GM20431 (cell line): ENCODE measurements around the gene LRRC23.

Experiments used
- in situ Hi-C: fragments of 300-500 bp; cut with MseI, MboI; formaldehyde crosslinking; loops from one replicate; pipeline ENCODE4 v1.15.0; 2020; ENCODE audit warnings: low sequenced_read_pairs; ENCODE audit not compliant: unreplicated experiment

The LRRC23 gene

DNA sequence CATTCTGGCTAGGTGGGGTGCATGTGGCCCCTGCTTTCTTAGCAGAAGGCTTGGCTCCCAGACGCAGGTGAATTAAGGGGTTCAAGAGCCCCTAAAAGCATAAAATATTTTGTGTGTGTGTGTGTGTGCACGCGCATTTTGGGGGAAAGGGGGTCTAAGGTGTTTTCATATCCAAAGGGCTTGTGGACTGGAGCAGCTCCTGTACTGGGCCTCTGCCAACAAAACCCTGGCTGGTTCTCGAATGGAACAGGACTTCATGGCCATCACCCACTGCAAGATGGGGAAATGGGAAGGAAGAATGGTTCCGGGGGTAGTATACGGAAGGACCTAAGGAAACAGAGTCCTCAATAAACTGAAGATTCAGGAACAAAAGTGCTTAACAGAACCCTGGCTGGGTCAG, 19.2 kb downstream of the LRRC23 start:
- in situ Hi-C loops, result no loop called here

DNA sequence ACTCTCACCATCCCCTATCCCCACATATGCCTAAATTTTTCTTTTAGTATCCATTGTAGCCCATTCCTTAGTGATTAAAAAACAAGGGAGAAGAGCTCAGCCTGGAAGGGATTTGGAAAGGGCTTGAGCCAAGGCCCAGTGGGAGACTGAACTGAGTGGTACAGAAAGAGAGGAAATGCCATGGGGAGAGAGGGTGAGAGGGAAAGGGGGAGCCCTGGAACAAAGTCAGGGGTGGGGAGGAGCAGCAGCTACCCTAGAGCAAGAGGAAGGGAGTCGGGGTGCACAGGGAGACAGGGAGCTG, 20.6 kb downstream of the LRRC23 start:
- in situ Hi-C loops, result no loop called here

DNA sequence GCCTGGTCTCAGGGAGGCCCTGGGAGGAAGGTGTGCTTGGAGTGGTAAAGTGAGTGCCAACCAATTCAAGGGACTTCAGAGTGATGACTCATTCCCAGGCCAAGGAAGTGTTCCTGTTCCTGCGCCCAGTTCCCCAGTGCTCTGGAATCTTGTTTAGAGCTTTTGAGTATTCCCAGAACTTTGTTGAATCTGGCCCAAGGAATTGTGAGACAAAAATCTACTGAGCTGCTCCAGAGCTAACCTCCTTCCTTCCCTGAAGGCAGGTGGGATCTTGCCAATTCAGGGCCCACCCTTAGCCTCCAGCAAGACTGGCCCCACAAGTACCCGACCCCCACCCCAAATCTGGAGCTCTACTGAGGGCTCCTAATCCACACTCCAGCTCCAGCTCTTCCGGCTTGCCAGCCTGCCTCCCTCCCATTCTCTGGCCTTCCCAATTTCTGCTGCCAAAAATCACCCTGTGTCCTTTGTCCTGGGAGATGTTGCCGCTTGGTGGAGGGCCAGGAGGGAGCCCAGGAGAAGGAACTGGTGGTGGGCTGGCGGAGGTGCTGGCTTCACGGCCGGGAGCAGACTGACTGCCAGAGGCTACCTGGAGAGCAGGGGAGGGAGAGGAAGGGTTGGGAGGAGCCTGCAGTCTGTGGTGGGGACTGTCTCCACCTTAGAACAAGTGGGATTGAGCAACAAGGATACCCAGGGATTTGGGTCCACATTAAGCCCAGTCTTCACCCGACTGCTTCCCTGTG, 21.1 kb downstream of the LRRC23 start:
- in situ Hi-C loops, result no loop called here

DNA sequence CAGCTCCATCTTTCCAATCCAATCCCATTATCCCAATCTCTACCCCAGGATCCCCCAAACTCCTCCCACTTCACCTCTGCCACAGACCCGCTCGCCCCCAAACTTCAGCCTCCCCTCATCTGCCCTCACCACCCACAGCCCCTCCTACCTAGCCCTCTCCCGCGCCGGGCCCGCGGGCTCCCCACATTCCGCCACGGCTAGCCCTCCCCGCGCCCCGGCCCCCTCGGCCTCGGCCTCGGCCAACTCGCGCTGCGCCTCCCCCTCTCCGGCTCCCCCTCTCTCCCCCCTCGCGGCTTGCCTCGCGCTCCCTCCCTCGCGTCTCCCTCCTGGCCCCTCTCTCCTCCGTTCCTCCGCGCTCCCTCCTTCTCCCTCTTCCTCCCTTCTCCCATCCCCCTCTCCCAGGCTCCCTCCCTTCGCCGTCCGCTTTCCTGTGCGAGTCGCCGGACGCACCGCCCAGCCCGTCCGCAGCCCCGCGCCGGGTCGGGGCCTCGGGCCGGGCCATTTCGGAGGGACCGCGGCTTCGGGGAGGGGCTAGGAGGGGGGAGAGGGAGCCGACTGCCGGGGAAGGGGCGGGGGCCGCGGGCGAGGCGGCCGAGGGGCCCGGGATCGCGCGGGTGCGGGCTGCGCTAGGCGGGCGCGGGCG, 22.9 kb downstream of the LRRC23 start, which contains the start of gene ATN1:
TSS of gene ATN1 (plus strand) at position 581 of the 643 bp plus-strand sequence. CDS start 6,043 bp downstream, outside the sequence.
- in situ Hi-C loops, result no loop called here

DNA sequence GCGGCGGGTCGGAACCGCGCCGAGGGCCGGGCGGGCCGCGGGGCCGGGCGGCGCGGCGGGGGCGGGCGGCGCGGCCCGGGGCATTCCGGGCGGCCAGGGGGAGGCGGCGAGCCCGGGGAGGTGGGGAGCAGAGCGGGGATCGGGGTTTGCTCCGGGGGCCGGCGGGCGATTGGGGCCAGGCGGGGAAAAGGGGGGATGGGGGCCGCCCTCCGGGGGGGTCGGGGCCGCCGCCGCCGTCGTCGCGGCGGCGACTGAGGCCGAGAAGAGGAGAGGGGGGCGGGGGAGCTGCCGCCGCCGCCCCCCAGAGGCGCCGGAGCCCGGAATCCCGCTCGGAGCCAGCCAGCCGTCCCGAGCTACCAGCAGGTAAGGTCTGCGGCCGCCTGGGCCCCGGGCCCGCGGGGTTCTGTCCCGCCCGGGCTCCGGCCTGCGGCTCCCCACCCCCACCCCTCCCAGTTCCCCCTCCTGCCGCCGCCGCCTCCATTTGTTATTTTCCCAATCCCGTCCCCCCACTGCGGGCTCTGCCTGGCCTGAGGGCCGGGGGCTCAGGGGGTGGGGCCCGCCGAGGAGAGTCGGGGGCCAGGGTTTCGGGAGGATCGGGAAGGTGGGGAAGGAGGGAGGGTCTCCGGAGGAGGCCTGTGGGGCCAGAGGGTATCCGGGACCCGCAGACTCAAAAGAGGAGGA, 23.5 kb downstream of the LRRC23 start:
- in situ Hi-C loops, result no loop called here

DNA sequence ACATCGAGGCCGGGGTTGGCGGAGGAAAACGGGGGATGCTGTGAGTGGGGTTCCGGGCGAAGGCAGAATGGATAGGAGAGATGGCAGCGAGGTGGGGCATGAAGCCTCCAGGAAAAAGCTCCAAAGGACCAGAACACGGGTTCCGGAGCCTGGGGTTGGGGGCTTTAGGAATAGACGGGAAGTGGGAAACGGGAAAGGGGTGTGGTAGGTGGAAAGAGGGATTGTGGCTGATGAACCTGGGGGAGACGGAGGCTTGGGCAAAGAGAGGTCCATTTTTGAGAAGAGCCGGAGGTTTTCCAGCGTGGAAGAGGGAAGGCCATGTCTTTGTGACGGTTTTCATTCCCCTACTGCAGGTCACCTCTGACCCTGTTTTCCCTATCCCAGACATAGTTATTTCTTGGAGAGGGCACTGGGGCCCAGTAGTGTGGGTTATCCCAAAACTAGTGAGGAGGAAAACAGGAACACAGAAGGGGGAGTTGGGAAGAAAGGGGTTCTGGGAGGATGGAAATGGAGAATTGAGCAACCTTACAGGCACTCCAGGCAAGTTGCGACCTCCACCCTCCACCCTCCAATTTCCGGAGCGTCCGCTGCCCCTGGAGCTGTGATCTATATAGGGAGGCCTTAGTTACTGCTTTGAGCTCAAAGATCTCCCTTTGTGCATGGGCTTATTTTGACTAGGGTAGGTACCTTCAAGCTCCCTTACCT, 24.2 kb downstream of the LRRC23 start:
- in situ Hi-C loops, result no loop called here

DNA sequence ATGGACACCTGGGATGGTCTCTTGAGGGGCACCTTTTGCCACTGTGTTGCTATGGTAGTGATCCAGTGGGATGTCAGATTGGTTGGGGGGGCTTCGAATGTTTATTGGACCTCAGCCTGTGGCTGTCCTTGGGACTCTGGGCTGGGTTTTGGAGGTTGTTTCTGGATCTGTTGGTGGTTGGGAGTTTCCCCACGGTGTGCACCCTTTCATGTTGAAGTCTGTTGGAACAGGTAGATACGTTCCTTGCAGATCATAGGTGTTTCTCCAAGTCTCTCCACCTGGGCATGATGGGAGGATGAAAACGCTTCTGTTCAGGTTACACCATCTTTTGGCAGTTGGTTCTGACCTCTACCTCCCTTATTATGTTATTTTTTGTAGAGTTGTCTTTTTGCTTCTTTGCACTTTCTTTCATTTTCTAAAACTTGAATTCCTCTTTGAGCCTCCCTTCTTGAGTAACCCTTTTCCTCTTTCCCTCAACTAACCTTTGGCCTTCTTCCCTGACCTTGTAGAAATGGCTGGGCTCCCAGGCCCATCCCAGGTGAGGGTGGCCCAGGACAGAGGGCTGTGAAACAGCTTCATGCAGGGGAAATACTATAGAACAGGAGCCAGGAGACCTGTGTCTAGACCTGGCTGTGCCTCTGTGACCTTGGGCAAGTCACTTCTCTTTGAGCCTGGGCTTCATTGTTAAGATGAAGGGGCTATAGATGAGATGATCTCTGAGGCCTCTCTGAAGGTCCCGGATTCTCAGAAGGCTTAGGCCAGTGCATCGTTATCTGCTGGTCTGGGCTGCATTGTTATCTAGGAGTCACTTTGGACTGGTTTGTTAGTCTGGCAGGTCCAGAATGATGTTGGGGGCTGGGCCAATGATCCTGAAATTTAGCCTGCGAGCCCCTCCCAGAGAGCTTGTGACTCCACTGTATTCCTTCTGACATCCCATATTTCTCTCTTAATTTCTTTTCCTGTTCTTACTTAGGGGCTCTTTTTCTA, 25.1 kb downstream of the LRRC23 start:
- in situ Hi-C loops, result no loop called here

DNA sequence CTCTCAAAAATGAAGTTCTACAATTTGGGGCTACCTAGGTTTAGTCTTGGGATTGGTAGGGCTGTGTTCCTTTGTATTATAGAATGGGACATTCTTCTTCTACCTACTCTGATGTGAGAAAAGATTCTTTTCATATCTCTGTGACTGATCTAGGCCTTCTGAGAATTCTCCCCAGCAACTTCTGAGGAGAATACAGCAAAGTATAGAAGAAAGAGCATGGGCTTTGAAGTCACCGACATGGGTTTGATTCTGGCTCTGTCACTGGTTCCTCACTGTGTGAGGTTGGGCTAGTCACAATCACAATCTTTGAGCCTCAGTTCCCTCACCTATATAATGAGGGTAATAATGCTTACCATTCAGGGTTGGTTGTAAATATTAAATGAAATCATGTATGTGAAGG, 28.1 kb downstream of the LRRC23 start:
- in situ Hi-C loops, result no loop called here

DNA sequence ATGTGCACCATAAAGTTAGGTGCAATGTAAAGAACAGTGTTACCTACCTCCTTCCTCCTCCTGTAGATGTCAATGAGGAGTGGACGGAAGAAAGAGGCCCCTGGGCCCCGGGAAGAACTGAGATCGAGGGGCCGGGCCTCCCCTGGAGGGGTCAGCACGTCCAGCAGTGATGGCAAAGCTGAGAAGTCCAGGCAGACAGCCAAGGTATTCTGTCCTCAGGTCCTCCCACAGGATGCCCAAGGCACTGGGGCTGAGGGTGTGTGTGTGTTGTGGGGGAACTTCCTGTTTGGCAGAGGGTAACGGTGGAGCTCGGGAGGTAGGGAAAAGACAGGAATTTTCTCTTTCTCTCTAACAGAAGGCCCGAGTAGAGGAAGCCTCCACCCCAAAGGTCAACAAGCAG, 29.5 kb downstream of the LRRC23 start:
- in situ Hi-C loops, result no loop called here

DNA sequence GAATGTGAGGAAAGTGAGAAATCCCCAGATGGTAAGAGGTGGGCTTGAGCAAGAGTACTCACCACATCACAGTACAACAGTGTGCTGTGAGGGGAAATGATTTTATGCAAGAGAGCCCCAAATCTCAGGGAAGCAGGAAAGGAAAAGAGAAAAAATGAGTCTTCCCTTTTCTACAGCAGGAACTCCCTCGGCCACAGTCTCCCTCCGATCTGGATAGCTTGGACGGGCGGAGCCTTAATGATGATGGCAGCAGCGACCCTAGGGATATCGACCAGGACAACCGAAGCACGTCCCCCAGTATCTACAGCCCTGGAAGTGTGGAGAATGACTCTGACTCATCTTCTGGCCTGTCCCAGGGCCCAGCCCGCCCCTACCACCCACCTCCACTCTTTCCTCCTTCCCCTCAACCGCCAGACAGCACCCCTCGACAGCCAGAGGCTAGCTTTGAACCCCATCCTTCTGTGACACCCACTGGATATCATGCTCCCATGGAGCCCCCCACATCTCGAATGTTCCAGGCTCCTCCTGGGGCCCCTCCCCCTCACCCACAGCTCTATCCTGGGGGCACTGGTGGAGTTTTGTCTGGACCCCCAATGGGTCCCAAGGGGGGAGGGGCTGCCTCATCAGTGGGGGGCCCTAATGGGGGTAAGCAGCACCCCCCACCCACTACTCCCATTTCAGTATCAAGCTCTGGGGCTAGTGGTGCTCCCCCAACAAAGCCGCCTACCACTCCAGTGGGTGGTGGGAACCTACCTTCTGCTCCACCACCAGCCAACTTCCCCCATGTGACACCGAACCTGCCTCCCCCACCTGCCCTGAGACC, 31.0 kb downstream of the LRRC23 start:
- in situ Hi-C loops, result no loop called here

DNA sequence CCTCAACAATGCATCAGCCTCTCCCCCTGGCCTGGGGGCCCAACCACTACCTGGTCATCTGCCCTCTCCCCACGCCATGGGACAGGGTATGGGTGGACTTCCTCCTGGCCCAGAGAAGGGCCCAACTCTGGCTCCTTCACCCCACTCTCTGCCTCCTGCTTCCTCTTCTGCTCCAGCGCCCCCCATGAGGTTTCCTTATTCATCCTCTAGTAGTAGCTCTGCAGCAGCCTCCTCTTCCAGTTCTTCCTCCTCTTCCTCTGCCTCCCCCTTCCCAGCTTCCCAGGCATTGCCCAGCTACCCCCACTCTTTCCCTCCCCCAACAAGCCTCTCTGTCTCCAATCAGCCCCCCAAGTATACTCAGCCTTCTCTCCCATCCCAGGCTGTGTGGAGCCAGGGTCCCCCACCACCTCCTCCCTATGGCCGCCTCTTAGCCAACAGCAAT, 31.6 kb downstream of the LRRC23 start:
- in situ Hi-C loops, result no loop called here

DNA sequence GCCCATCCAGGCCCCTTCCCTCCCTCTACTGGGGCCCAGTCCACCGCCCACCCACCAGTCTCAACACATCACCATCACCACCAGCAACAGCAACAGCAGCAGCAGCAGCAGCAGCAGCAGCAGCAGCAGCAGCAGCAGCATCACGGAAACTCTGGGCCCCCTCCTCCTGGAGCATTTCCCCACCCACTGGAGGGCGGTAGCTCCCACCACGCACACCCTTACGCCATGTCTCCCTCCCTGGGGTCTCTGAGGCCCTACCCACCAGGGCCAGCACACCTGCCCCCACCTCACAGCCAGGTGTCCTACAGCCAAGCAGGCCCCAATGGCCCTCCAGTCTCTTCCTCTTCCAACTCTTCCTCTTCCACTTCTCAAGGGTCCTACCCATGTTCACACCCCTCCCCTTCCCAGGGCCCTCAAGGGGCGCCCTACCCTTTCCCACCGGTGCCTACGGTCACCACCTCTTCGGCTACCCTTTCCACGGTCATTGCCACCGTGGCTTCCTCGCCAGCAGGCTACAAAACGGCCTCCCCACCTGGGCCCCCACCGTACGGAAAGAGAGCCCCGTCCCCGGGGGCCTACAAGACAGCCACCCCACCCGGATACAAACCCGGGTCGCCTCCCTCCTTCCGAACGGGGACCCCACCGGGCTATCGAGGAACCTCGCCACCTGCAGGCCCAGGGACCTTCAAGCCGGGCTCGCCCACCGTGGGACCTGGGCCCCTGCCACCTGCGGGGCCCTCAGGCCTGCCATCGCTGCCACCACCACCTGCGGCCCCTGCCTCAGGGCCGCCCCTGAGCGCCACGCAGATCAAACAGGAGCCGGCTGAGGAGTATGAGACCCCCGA, 32.2 kb downstream of the LRRC23 start:
- in situ Hi-C loops, result no loop called here

DNA sequence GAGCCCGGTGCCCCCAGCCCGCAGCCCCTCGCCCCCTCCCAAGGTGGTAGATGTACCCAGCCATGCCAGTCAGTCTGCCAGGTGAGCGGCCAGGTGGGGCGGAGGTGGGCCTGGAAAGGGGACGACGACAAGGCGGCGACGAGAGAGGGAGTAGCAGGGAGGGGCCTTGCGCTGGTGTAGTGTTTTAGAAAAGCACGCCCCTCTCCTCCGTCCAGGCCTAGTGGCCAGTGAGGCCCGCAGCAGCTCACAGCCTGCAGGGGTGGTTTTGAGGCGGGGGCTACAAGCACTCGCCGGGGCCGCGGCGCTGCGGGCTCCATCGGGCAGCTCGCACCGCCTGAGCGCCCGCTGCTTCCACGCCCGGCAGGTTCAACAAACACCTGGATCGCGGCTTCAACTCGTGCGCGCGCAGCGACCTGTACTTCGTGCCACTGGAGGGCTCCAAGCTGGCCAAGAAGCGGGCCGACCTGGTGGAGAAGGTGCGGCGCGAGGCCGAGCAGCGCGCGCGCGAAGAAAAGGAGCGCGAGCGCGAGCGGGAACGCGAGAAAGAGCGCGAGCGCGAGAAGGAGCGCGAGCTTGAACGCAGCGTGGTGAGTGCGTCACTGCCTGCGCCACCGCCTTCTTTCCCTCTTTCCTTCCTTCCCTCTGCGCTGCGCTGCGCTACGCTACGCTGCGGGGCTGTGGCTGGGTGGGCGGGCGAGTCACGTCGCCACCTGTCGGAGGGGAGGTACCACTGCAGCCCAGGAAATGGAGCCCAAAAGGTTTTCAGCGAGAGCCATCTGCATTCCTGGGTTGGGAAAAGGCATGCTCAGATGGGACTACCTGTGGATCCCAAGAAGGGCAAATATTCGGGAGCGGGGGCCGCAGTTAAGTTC, 33.1 kb downstream of the LRRC23 start:
- in situ Hi-C loops, result no loop called here

DNA sequence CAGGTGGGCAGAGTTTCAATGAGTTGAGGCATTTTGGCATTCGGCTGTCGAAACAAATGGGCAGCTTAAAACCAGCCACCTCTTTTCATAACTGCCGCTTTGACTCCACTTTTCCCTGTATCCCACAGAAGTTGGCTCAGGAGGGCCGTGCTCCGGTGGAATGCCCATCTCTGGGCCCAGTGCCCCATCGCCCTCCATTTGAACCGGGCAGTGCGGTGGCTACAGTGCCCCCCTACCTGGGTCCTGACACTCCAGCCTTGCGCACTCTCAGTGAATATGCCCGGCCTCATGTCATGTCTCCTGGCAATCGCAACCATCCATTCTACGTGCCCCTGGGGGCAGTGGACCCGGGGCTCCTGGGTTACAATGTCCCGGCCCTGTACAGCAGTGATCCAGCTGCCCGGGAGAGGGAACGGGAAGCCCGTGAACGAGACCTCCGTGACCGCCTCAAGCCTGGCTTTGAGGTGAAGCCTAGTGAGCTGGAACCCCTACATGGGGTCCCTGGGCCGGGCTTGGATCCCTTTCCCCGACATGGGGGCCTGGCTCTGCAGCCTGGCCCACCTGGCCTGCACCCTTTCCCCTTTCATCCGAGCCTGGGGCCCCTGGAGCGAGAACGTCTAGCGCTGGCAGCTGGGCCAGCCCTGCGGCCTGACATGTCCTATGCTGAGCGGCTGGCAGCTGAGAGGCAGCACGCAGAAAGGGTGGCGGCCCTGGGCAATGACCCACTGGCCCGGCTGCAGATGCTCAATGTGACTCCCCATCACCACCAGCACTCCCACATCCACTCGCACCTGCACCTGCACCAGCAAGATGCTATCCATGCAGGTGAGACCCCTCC, 34.0 kb downstream of the LRRC23 start:
- in situ Hi-C loops, result no loop called here

DNA sequence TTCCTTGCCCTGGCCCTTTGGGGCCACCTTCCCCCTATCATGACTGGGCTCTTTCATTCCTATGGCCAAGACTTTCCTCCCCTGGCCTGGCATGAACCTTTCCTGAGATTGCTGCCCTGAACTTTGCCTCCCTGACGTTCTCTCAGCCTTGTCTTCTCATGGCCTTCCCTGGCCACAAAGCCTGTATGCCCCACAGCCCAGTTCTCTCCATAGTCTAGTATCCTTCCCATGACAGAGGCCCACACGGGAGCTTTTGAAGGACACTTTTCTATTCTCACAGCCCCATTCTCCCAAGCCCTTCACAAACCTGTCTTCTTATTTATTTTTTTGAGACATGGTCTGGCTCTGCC, 34.5 kb downstream of the LRRC23 start:
- in situ Hi-C loops, result no loop called here

DNA sequence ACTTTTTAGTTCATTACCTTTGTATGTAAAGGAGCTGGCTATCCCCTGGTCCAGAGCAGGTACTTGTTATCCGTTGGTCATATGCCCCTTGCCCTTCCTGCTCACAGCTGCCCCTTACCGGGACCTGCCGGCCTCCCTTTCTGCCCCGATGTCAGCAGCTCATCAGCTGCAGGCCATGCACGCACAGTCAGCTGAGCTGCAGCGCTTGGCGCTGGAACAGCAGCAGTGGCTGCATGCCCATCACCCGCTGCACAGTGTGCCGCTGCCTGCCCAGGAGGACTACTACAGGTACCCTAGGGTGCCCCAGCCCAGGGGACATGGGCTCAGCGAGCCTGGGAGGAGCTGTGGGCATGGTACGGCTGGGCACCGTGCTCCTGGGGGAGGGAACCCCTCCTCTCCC, 36.6 kb downstream of the LRRC23 start:
- in situ Hi-C loops, result no loop called here
